ENCODE measurements around the gene MFAP4.

The MFAP4 gene

GRCh38 chr17:19347323-19348080 is 39.5 kb downstream of the MFAP4 start:
- DNase-seq: no peak

GRCh38 chr17:19346351-19347255 is 40.4 kb downstream of the MFAP4 start:
- DNase-seq: no peak

GRCh38 chr17:19345486-19346350 is 41.3 kb downstream of the MFAP4 start:
- no peak for DNase-seq

GRCh38 chr17:19345067-19345460 is 41.9 kb downstream of the MFAP4 start:
- DNase-seq: no peak

- DNase-seq: no peak
Measured at GRCh38 chr17:19344311-19345066, 42.5 kb downstream of the MFAP4 start.

GRCh38 chr17:19343671-19344151 is 43.3 kb downstream of the MFAP4 start:
- DNase-seq: no peak

- DNase-seq: no peak
Measured at GRCh38 chr17:19343256-19343630, 43.7 kb downstream of the MFAP4 start.

GRCh38 chr17:19342611-19343255 is 44.3 kb downstream of the MFAP4 start:
- DNase-seq: no peak

GRCh38 chr17:19341641-19342610 is 45.1 kb downstream of the MFAP4 start:
- no peak for DNase-seq

- DNase-seq: no peak
Measured at GRCh38 chr17:19341211-19341631, 45.8 kb downstream of the MFAP4 start.

GRCh38 chr17:19339341-19339815 is 47.6 kb downstream of the MFAP4 start:
- no peak for DNase-seq

- no peak for DNase-seq
Measured at GRCh38 chr17:19338031-19338990, 48.7 kb downstream of the MFAP4 start.

- no peak for DNase-seq
Measured at GRCh38 chr17:19337712-19338023, 49.3 kb downstream of the MFAP4 start.

GRCh38 chr17:19336938-19337711 is 49.9 kb downstream of the MFAP4 start:
- DNase-seq: no peak

- no peak for DNase-seq
Measured at GRCh38 chr17:19335951-19336631, 50.9 kb downstream of the MFAP4 start.

GRCh38 chr17:19334331-19334730 is 52.7 kb downstream of the MFAP4 start:
- DNase-seq: no peak

GRCh38 chr17:19333736-19334290 is 53.2 kb downstream of the MFAP4 start:
- no peak for DNase-seq
